GM19023 (cell line): ENCODE data around the gene TTLL10.

ENCODE experiments used
- ATAC-seq: cut with Tn5 transposase; IDR thresholded peaks from one replicate; pipeline ENCODE4 v1.9.1; 2021; ENCODE audit warnings: mild to moderate bottlenecking, moderate library complexity; ENCODE audit not compliant: unreplicated experiment

Gene TTLL10

GRCh38 chr1:1245178-1245816 lies 71.6 kb downstream of the TTLL10 start:
- ATAC-seq = no peak

GRCh38 chr1:1245817-1246576 lies 72.3 kb downstream of the TTLL10 start:
- ATAC-seq = no peak

- ATAC-seq = no peak
These were observed 73.1 kb downstream of the TTLL10 start, which contains the start of gene C1QTNF12 for GRCh38 chr1:1246577-1247340. Gene C1QTNF12, minus strand, starts transcription at chr1:1246722. Its CDS starts 32 bp downstream, at chr1:1246690.

GRCh38 chr1:1247341-1247913 lies 73.7 kb downstream of the TTLL10 start:
- ATAC-seq = no peak
